ENCODE results near the gene CPN1.

CPN1 gene

DNA sequence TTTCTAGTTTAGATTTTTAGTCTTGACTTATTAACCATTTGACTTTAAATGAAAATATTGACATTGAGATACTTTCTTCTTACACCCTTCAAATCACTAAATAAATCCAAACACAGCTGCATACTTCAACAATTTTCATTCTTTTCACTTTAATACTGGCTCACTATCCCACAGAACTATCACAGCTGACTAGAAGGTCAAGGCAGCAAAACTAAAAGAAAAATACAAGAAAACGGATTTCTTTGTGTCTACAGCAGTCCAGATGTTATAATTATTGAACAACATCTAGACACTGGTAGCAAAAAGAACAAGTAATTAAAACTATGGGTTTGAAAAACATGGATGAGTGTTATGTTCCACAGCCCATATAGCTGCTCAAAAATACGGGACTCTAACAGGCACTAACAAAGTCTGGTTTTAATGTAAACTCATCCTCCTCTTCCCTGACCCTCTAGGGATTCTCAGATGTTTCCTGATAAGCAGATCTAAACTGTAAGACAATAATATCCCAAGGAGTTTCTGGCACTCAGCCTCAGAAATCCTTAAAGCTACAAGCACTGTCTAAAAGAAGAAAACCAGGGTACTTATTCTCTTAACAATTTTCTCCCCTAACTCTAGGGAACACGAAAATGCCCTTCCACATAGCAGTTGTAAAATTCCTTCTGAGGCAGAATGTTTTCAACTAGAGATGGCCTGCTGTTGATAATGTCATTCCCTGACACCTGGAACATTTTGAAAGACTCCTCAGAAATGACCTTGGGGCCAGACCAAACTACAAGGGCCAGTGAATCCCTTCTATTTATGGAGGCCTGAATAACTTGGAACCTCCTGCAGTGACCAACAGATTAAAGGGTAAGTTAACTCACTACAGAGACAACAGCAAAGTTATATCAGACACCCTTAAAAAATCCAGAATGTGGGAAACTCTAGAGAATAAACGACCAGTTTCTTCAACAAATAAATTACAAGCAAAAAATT is 84.7 kb downstream of the CPN1 start:
- no peak for DNase-seq (ENCODE audit: low read depth in 2 of 2)

GRCh38 chr10:99995713-99996112 is 86.0 kb downstream of the CPN1 start:
- DNase-seq (ENCODE audit: low read depth in 2 of 2): no peak

GRCh38 chr10:99995269-99995668 is 86.4 kb downstream of the CPN1 start:
- DNase-seq (ENCODE audit: low read depth in 2 of 2): no peak

DNA sequence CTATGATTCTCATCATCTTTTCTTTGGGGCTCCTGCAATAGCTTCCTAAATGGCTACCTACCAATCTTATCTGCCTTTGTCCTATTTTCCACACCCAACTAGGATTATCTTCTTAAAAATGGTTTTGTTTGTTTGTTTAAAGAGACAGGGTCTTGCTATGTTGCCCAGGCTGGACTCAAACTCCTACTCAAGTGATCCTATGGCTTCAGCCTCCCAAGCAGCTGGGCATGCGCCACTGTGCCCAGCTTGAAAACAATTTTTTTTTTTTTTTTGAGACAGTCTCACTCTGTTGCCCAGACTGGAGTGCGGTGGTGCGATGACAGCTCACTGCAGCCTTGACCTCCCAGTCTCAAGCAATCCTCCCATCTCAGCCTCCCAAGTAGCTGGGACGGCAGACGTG is 86.9 kb downstream of the CPN1 start:
- no peak for DNase-seq (ENCODE audit: low read depth in 2 of 2)

DNA sequence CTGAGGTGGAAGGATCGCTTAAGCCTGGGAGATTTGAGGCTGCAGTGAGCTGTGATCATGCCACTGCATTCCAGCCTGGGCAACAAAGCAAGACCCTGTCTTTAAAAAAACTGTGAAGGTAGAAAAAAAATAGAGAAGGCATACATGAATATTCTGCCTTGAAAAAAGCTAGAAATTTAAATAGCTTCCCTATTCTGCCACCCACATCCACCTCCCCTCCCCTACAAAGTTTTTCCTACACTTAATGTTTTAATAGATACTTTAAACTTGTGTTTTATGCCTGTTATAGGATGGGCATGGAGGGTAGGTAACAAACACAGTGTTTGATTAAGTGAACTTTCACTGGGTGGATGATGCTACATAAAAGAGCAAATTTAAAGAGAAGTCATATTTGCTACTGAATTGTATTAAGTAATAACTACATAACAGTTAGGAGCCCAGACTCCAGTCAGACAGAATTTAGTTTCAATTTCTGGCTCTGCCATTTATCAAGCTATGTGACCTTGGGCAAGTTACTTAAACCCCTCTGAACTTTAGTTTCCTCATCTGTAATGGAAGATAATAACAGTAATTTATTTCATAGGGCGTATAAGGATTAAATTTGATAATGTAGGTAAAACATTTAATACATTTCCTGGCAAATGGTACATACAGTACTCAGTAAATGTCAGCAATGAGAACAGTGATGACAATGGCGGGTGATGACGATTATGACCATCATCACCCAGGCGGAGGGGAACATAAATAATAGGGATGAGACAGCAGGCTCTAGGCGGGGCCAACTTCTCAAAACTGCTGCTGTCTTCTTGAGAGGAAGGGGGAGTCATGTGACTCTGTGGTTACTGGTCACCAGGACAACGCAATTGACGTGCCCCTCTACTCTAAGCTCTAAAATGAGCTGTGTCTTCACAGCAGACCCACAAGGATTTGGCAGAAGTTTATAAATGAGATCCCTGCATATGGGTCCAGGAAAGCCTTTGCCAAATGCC is 87.7 kb downstream of the CPN1 start:
- peak in 1 of 2 donors; percentile 23 for DNase-seq (ENCODE audit: low read depth in 2 of 2)

Measured in stimulated activated CD4-positive, alpha-beta T cell treated with anti-CD3 and anti-CD28 coated beads, Interleukin-1b, Interleukin-23, amount 100 ng/mL, for 4 hours (primary cell).